Measurements from ENCODE around the gene DKK2.

- no peak for TF ChIP-seq JUNB (IDR thresholded peaks at IDR 0.05)
- TF ChIP-seq CTCF (IDR thresholded peaks at IDR 0.05), result no peak
- TF ChIP-seq ESRRA (IDR thresholded peaks at IDR 0.05; ENCODE audit: borderline replicate concordance, low read length), result no peak
These were observed 10.1 kb upstream of the DKK2 start for GRCh38 chr4:107046261-107046660.

Data from A549 (cell line).